Vagina (tissue), 2 donors: ENCODE results near the gene UPP2. TPM values are rescaled to one million over a fixed set of nuclear protein-coding genes. Genes with fewer than 3 reads are reported as not detected.

Experiments used
- DNase-seq, 2 donors: peaks; one replicate each; pipeline ENCODE4 v3.0.0-alpha.2; 2017; ENCODE audit errors: extremely low spot score in 2 of 2
- H3K27ac ChIP-seq: fragments of 200-600 bp; sonication (generic); one replicate; pipeline ENCODE4 v1.5.1; 2019
- H3K27me3 ChIP-seq: fragments of 200-600 bp; sonication (generic); one replicate; pipeline ENCODE4 v1.5.1; 2019
- H3K36me3 ChIP-seq, 2 donors: fragments of 200-600 bp; sonication (generic); one replicate each; pipeline ENCODE4 v1.5.1; 2017 to 2019
- H3K4me1 ChIP-seq: fragments of 200-600 bp; sonication (generic); one replicate; pipeline ENCODE4 v1.5.1; 2019
- H3K4me3 ChIP-seq, 2 donors: fragments of 200-600 bp; sonication (generic); 1 replicate in 1 of 2; 2 replicates in 1 of 2; pipeline ENCODE4 v1.5.1; 2016 to 2019
- H3K9me3 ChIP-seq: fragments of 200-600 bp; sonication (generic); one replicate; pipeline ENCODE4 v1.5.1; 2019
- CTCF ChIP-seq, 3 experiments: fragments of 450-650 bp in 2 of 3; fragments of 200-600 bp in 1 of 3; sonication (generic) in 1 of 3; IDR thresholded peaks; one replicate each; pipeline ENCODE4 v1.5.1; 2017 to 2019; ENCODE audit warnings: antibody characterized with exemption in 3 of 3, mild to moderate bottlenecking in 2 of 3, moderate library complexity in 2 of 3
- POLR2A ChIP-seq, 2 donors: fragments of 450-650 bp; IDR thresholded peaks; one replicate each; pipeline ENCODE4 v1.6.1; 2017; ENCODE audit warnings: antibody characterized with exemption in 2 of 2, mild to moderate bottlenecking in 2 of 2, moderate library complexity in 2 of 2
- POLR2AphosphoS5 ChIP-seq, 2 donors: sonication (generic); formaldehyde crosslinking; IDR thresholded peaks; one replicate each; pipeline ENCODE4 v1.9.0; 2017; ENCODE audit warnings: antibody characterized with exemption in 2 of 2, mild to moderate bottlenecking in 2 of 2, low read depth in 1 of 2; ENCODE audit not compliant: insufficient read depth in 1 of 2
- intact Hi-C: fragments of 100-400 bp; cut with DNase I; formaldehyde crosslinking; loops from one replicate; pipeline ENCODE4 v1.15.1; 2023
- total RNA-seq: library from RNA; depleted of rRNA; stranded (reverse); fragments of >200 nt; gene quantifications from one replicate; pipeline ENCODE4 v1.2.3, GENCODE V29; 2016

UPP2 gene
- total RNA-seq: not detected

- intact Hi-C loops: no loop called here
- TF ChIP-seq POLR2AphosphoS5 (IDR thresholded peaks at IDR 0.05; ENCODE audit: insufficient read depth in 1 of 2, low read depth in 1 of 2) (no peak), CTCF (IDR thresholded peaks at IDR 0.05) (no peak), POLR2A (IDR thresholded peaks at IDR 0.05) (no peak)
- H3K9me3 ChIP-seq: no peaks in the 10 kb centered on the region
- H3K36me3 ChIP-seq: no peaks in the 10 kb centered on the region
- DNase-seq: no peak
- no peaks in the 10 kb centered on the region for H3K27me3 ChIP-seq
- peaks cover 6% of the 10 kb centered on the region for H3K4me1 ChIP-seq
- no peak within 1 kb of the TSS for H3K4me3 ChIP-seq
- no peak within 1 kb of the TSS for H3K27ac ChIP-seq
These were observed at the start of gene UPP2 for GRCh38 chr2:158101384-158101926. UPP2 (plus strand) TSS chr2:158101876; CDS start chr2:158102064, 188 bp downstream.

- no peak overlapping the region for H3K4me3 ChIP-seq
- no peaks in the 10 kb centered on the region for H3K36me3 ChIP-seq
- TF ChIP-seq POLR2AphosphoS5 (IDR thresholded peaks at IDR 0.05; ENCODE audit: insufficient read depth in 1 of 2, low read depth in 1 of 2): no peak
- TF ChIP-seq CTCF (IDR thresholded peaks at IDR 0.05): no peak
- no peak for TF ChIP-seq POLR2A (IDR thresholded peaks at IDR 0.05)
- DNase-seq: no peak
- intact Hi-C loops: no loop called here
- no peak overlapping the region for H3K27ac ChIP-seq
- H3K4me1 ChIP-seq: no peaks in the 10 kb centered on the region
- H3K27me3 ChIP-seq: no peaks in the 10 kb centered on the region
- no peaks in the 10 kb centered on the region for H3K9me3 ChIP-seq
These were observed 48.9 kb upstream of the UPP2 start for GRCh38 chr2:158052761-158053160.

GRCh38 chr2:158056875-158057274, 44.8 kb upstream of the UPP2 start:
- Histone ChIP-seq H3K9me3 (no peaks in the 10 kb centered on the region), H3K36me3 (no peaks in the 10 kb centered on the region), H3K27ac (no peak overlapping the region), H3K4me3 (no peak overlapping the region), H3K27me3 (no peaks in the 10 kb centered on the region), H3K4me1 (no peaks in the 10 kb centered on the region)
- DNase-seq: no peak
- intact Hi-C loops: no loop called here
- no peak for TF ChIP-seq POLR2AphosphoS5 (IDR thresholded peaks at IDR 0.05; ENCODE audit: insufficient read depth in 1 of 2, low read depth in 1 of 2)
- TF ChIP-seq CTCF (IDR thresholded peaks at IDR 0.05): no peak
- TF ChIP-seq POLR2A (IDR thresholded peaks at IDR 0.05): no peak

- no peaks in the 10 kb centered on the region for H3K4me1 ChIP-seq
These were observed 41.4 kb upstream of the UPP2 start for GRCh38 chr2:158060160-158060834.

More at GRCh38 chr2:158060160-158060834, 41.4 kb upstream of the UPP2 start:
- no peak overlapping the region for H3K4me3 ChIP-seq
- intact Hi-C loops: no loop called here
- no peak for DNase-seq
- TF ChIP-seq POLR2A (IDR thresholded peaks at IDR 0.05): no peak
- no peak for TF ChIP-seq CTCF (IDR thresholded peaks at IDR 0.05)
- TF ChIP-seq POLR2AphosphoS5 (IDR thresholded peaks at IDR 0.05; ENCODE audit: insufficient read depth in 1 of 2, low read depth in 1 of 2): no peak
- H3K27ac ChIP-seq: no peak overlapping the region
- H3K36me3 ChIP-seq: no peaks in the 10 kb centered on the region
- no peaks in the 10 kb centered on the region for H3K9me3 ChIP-seq
- H3K27me3 ChIP-seq: no peaks in the 10 kb centered on the region
